NCI-H2107 treated with DMSO at 0.1 percent for 48 hours (cell line): Measurements from ENCODE around the gene HS6ST2.
"Not testable (repeated sequence)": the region's sequence is repeated elsewhere in the genome, so short reads cannot be mapped to it uniquely, and the experiment has no call there.

Experiments
- DNase-seq: peaks from one replicate; lab custom pipeline; 2025; ENCODE audit not compliant: unreplicated experiment; lab: John Stamatoyannopoulos, UW

Gene HS6ST2

GRCh38 chrX:132958091-132958703 lies at the start of gene HS6ST2:
Gene HS6ST2 (minus strand): TSS chrX:132958629.
- DNase-seq, result no peak

- no peak for DNase-seq
Measured at GRCh38 chrX:133007458-133007857, 49.0 kb upstream of the HS6ST2 start.

- no peak for DNase-seq
Measured at GRCh38 chrX:133005616-133006015, 47.2 kb upstream of the HS6ST2 start.

- DNase-seq, result no peak
Measured at GRCh38 chrX:133005042-133005441, 46.6 kb upstream of the HS6ST2 start.

- DNase-seq, result no peak
Measured at GRCh38 chrX:132999209-132999608, 40.8 kb upstream of the HS6ST2 start.

GRCh38 chrX:132990835-132991234 lies 32.4 kb upstream of the HS6ST2 start:
- DNase-seq, result no peak

- no peak for DNase-seq
Measured at GRCh38 chrX:132986556-132986955, 28.1 kb upstream of the HS6ST2 start.

- no peak for DNase-seq
Measured at GRCh38 chrX:132984058-132984650, 25.7 kb upstream of the HS6ST2 start.

GRCh38 chrX:132983496-132983895 lies 25.1 kb upstream of the HS6ST2 start:
- DNase-seq, result no peak

GRCh38 chrX:132980035-132980434 lies 21.6 kb upstream of the HS6ST2 start:
- DNase-seq, result not testable (repeated sequence)

GRCh38 chrX:132968296-132968949 lies 10.0 kb upstream of the HS6ST2 start:
- DNase-seq, result peak; percentile 2

GRCh38 chrX:132967049-132967448 lies 8.6 kb upstream of the HS6ST2 start:
- no peak for DNase-seq

GRCh38 chrX:132965461-132965860 lies 7.0 kb upstream of the HS6ST2 start:
- no peak for DNase-seq

- DNase-seq, result no peak
Measured at GRCh38 chrX:132961511-132961910, 3.1 kb upstream of the HS6ST2 start.

- DNase-seq, result no peak
Measured at GRCh38 chrX:132957211-132958090, 978 bp downstream of the HS6ST2 start.

- DNase-seq, result no peak
Measured at GRCh38 chrX:132956421-132957210, 1.8 kb downstream of the HS6ST2 start.

GRCh38 chrX:132955690-132956089 lies 2.7 kb downstream of the HS6ST2 start:
- no peak for DNase-seq

- no peak for DNase-seq
Measured at GRCh38 chrX:132954323-132954722, 4.1 kb downstream of the HS6ST2 start.

GRCh38 chrX:132953354-132953753 lies 5.1 kb downstream of the HS6ST2 start:
- DNase-seq, result no peak

- no peak for DNase-seq
Measured at GRCh38 chrX:132948648-132949260, 9.7 kb downstream of the HS6ST2 start.
